ENCODE measurements around the gene PLIN5. TPM values are rescaled to one million over a fixed set of nuclear protein-coding genes. Genes with fewer than 3 reads are reported as not detected.

PLIN5 gene
- total RNA-seq, 1 experiment from 2014 or later = 8.1 TPM

DNA sequence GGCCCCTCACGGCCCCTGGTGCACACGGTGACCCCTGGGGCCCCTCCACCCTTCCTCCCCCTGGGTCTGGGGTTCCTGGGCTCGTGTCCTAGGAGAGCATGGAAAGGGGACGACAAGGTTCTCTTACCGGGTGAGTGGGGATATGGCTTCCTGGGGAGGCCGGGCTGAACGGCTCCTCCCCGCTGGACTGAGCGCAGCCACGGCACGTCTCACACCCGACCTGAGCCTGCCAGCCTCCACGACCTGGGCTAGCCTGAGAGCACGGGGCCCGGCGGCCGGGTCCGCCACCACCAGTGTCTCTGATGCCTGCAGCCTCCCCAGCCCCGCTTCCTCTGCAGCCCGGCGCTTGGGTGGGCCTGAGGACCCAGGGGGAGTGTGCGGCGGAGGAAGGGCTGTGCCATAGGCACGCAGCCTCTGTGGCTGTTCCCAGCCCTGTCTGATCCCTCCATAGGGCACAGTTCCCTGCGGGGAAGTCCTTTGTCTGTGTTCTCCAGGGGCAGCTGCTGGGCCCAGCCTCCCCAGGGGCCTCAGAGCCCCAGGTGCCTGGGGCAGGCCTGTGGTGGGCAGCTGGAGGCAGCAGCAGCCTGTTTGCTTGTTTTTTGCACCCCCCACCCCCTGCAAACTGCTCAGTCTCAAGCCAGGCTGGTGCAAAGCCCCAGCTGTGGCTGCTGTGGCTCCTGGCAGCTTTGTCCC is 31.7 kb downstream of the PLIN5 start:
- POLR2A ChIA-PET = no interaction called here

DNA sequence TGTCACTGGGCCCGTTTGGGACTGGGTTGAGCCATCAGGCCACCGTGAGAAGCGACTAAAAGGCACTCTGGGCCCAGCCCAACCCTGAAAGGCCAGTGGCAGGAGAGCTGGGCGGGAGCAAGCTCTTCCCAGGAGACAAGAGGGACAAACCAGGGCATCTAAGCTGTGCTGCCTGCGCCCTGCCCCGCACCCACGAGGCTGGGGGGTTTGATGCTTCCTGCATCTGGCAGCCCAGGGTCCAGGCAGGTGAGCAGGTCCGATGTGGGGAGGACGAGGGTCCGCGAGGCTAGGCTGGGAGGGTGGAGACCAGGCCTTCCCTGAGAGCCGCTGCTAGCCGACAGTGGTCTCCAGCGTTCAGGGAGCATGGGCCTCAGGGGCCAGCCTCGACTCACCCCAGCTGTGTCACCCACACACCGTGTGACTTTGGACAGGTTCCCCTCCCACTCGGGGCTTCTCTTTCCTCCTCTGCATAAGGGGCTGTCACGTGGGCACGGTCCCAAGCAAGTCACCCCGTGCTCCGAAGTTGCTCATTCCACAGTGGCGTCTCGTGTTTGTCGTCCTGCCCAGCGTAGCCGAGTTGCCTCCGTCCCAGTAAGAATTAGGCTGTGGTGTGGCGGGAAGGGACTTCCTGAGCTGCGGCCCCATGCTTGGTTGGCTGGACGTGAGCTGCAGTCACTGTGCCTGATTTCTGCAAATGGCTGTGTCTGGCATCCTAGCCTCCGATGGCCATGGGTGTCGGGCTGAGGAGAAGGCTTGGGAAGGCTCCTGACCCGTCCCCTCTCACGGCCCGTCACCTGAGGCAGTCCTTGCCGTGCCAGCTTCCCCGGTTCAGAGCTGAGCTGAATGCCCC is 32.5 kb downstream of the PLIN5 start:
- H3K9ac ChIP-seq (ENCODE audit: low read length) = no peak overlapping the region
- DNase-seq (ENCODE audit: low read depth, low spot score) (no peak), ATAC-seq (no peak)
- H3K27ac ChIP-seq (ENCODE audit: low read depth, low read length) = no peak overlapping the region
- CTCF ChIA-PET = no interaction called here
- H3K27me3 ChIP-seq (ENCODE audit: insufficient read depth, low read length) = no peaks in the 10 kb centered on the region
- H3K9me2 ChIP-seq (ENCODE audit: insufficient read depth) = no peaks in the 10 kb centered on the region
- H2AFZ ChIP-seq (ENCODE audit: low read depth, low read length, poor library complexity, severe bottlenecking) = no peak overlapping the region
- POLR2A ChIA-PET = no interaction called here
- no peaks in the 10 kb centered on the region for H3K9me3 ChIP-seq (ENCODE audit: control insufficient read depth in 1 of 2, insufficient read depth in 1 of 2, low read depth in 1 of 2, low read length in 2 of 2)
- no peaks in the 10 kb centered on the region for H3K79me2 ChIP-seq (ENCODE audit: insufficient read depth, low read length)
- H3K4me1 ChIP-seq (ENCODE audit: control insufficient read depth in 1 of 2, insufficient read depth in 2 of 2, low read length in 2 of 2) = peaks cover 0 to 11% of the 10 kb centered on the region in 2 experiments; a peak in 2 of 4 replicates
- no peak overlapping the region for H3K4me2 ChIP-seq (ENCODE audit: low read length)
- RAD21 ChIA-PET (ENCODE audit: low non-redundant PET in 1 of 2, low total read pairs in 2 of 2, uncharacterized antibody in 2 of 2, unreplicated experiment in 2 of 2) = no interaction called here
- BruUV-seq (replicated peaks) = no TSS peak
- H4K20me1 ChIP-seq (ENCODE audit: insufficient read depth) = no peaks in the 10 kb centered on the region
- no peak overlapping the region for H3K4me3 ChIP-seq (replicated peaks in 1 of 2; ENCODE audit: low read depth in 1 of 2, low read length in 2 of 2)
- peaks cover 0 to 4% of the 10 kb centered on the region in 2 experiments; a peak in 1 of 4 replicates for H3K36me3 ChIP-seq (ENCODE audit: control insufficient read depth in 1 of 2, insufficient read depth in 2 of 2, low read length in 2 of 2)
- intact Hi-C loops (cut with micrococcal nuclease) = no loop called here
- TF ChIP-seq YY1 (IDR thresholded peaks at IDR 0.05; ENCODE audit: extremely low read depth, insufficient replicate concordance, low read depth, low read length) = no peak
- TF ChIP-seq ZFX (IDR thresholded peaks at IDR 0.05) = no peak
- no peak for TF ChIP-seq CEBPB (IDR thresholded peaks at IDR 0.05; ENCODE audit: low read depth)
- no peak for TF ChIP-seq RAD21 (IDR thresholded peaks at IDR 0.05; ENCODE audit: low read depth)
- TF ChIP-seq, protein P1, sequence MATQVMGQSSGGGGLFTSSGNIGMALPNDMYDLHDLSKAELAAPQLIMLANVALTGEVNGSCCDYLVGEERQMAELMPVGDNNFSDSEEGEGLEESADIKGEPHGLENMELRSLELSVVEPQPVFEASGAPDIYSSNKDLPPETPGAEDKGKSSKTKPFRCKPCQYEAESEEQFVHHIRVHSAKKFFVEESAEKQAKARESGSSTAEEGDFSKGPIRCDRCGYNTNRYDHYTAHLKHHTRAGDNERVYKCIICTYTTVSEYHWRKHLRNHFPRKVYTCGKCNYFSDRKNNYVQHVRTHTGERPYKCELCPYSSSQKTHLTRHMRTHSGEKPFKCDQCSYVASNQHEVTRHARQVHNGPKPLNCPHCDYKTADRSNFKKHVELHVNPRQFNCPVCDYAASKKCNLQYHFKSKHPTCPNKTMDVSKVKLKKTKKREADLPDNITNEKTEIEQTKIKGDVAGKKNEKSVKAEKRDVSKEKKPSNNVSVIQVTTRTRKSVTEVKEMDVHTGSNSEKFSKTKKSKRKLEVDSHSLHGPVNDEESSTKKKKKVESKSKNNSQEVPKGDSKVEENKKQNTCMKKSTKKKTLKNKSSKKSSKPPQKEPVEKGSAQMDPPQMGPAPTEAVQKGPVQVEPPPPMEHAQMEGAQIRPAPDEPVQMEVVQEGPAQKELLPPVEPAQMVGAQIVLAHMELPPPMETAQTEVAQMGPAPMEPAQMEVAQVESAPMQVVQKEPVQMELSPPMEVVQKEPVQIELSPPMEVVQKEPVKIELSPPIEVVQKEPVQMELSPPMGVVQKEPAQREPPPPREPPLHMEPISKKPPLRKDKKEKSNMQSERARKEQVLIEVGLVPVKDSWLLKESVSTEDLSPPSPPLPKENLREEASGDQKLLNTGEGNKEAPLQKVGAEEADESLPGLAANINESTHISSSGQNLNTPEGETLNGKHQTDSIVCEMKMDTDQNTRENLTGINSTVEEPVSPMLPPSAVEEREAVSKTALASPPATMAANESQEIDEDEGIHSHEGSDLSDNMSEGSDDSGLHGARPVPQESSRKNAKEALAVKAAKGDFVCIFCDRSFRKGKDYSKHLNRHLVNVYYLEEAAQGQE (IDR thresholded peaks at IDR 0.05; ENCODE audit: low read depth) = no peak
- TF ChIP-seq CTCF (IDR thresholded peaks at IDR 0.05 in 2 of 3, conservative IDR thresholded peaks at IDR 0.05 in 1 of 3; ENCODE audit: borderline replicate concordance in 1 of 3, insufficient read depth in 1 of 3, low read depth in 2 of 3, low read length in 2 of 3) = no peak
- no peak for TF ChIP-seq CBX3 (IDR thresholded peaks at IDR 0.05; ENCODE audit: low read depth)
- no peak for TF ChIP-seq JUND (IDR thresholded peaks at IDR 0.05)
- TF ChIP-seq FOSL1 (IDR thresholded peaks at IDR 0.05; ENCODE audit: low read depth) = no peak
- no peak for TF ChIP-seq EZH2 (IDR thresholded peaks at IDR 0.05)
- TF ChIP-seq, protein P2, sequence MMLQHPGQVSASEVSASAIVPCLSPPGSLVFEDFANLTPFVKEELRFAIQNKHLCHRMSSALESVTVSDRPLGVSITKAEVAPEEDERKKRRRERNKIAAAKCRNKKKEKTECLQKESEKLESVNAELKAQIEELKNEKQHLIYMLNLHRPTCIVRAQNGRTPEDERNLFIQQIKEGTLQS (IDR thresholded peaks at IDR 0.05) = no peak

More for the DNA sequence above, 31.7 kb downstream of the PLIN5 start:
- no peak overlapping the region for H3K4me3 ChIP-seq (replicated peaks in 1 of 2; ENCODE audit: low read depth in 1 of 2, low read length in 2 of 2)
- RAD21 ChIA-PET (ENCODE audit: low non-redundant PET in 1 of 2, low total read pairs in 2 of 2, uncharacterized antibody in 2 of 2, unreplicated experiment in 2 of 2) = no interaction called here
- H3K36me3 ChIP-seq (ENCODE audit: control insufficient read depth in 1 of 2, insufficient read depth in 2 of 2, low read length in 2 of 2) = peaks cover 0 to 3% of the 10 kb centered on the region in 2 experiments; a peak in 1 of 4 replicates
- no peak overlapping the region for H3K4me2 ChIP-seq (ENCODE audit: low read length)
- H3K27ac ChIP-seq (ENCODE audit: low read depth, low read length) = no peak overlapping the region
- no peak overlapping the region for H2AFZ ChIP-seq (ENCODE audit: low read depth, low read length, poor library complexity, severe bottlenecking)
- no peak overlapping the region for H3K9ac ChIP-seq (ENCODE audit: low read length)
- intact Hi-C loops (cut with micrococcal nuclease) = no loop called here
- BruUV-seq (replicated peaks) = no TSS peak
- H3K4me1 ChIP-seq (ENCODE audit: control insufficient read depth in 1 of 2, insufficient read depth in 2 of 2, low read length in 2 of 2) = peaks cover 0 to 11% of the 10 kb centered on the region in 2 experiments; a peak in 2 of 4 replicates
- ATAC-seq = no peak
- CTCF ChIA-PET = no interaction called here
- no peaks in the 10 kb centered on the region for H3K9me2 ChIP-seq (ENCODE audit: insufficient read depth)
- no peaks in the 10 kb centered on the region for H3K79me2 ChIP-seq (ENCODE audit: insufficient read depth, low read length)
- no peaks in the 10 kb centered on the region for H4K20me1 ChIP-seq (ENCODE audit: insufficient read depth)
- H3K27me3 ChIP-seq (ENCODE audit: insufficient read depth, low read length) = no peaks in the 10 kb centered on the region
- no peaks in the 10 kb centered on the region for H3K9me3 ChIP-seq (ENCODE audit: control insufficient read depth in 1 of 2, insufficient read depth in 1 of 2, low read depth in 1 of 2, low read length in 2 of 2)
- no peak for DNase-seq (ENCODE audit: low read depth, low spot score)
- TF ChIP-seq CEBPB (IDR thresholded peaks at IDR 0.05; ENCODE audit: low read depth) = no peak
- TF ChIP-seq POLR2A (IDR thresholded peaks at IDR 0.05; ENCODE audit: borderline replicate concordance, extremely low read depth, insufficient read depth, insufficient read length) = no peak
- no peak for TF ChIP-seq RAD21 (IDR thresholded peaks at IDR 0.05; ENCODE audit: low read depth)
- TF ChIP-seq CBX3 (IDR thresholded peaks at IDR 0.05; ENCODE audit: low read depth) = no peak
- TF ChIP-seq SRF (IDR thresholded peaks at IDR 0.05; ENCODE audit: low read depth) = no peak
- TF ChIP-seq EZH2 (IDR thresholded peaks at IDR 0.05) = no peak

Measured in HCT116 (cell line).